ENCODE data around the gene NINL. TPM values are rescaled to one million over a fixed set of nuclear protein-coding genes. Genes with fewer than 3 reads are reported as not detected.

NINL gene
- total and polyA plus RNA-seq, 2 of the 8 experiments (the other 6 are each of a cell fraction or from before 2014, with no cell fraction given), result 15.3 to 30.0 TPM

DNA sequence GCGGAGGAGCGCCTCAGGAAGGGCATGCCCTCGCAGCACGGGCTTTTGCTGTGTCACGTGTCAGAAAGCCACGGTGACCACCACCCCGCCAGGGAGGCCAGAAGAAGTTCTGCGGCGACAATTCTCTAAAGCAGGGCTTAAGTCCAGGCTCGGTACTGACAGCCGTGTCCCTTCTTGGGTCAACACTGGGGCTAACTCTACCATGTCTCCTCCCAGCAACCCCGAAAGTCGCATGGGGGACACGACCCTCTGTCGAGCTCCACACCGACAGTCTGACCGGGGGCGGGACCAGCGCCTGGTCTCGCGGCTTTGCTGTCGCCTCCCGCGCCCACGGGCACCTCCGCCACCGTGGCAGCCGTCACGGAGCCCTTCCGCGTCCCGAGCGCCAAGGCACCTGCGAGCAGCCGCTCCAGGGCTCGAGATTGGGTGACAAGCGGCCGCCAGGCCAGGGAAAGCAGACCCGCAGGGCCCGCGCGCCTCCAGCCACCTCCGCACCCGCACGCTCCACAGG is 37.9 kb upstream of the NINL start:
- H3K23me2 ChIP-seq (ENCODE audit: low read depth, low read length), result peaks cover 15% of the 10 kb centered on the region; the same call in 1 of the 2 replicates
- H2BK20ac ChIP-seq (ENCODE audit: low read length), result no peak overlapping the region
- no peak overlapping the region for H4K5ac ChIP-seq (ENCODE audit: insufficient read length, low read depth, low read length)
- FAIRE-seq (no peak), DNase-seq (ENCODE audit: low read depth in 1 of 2, low spot score in 2 of 2) (peak; percentile 7 to 66)
- H2BK15ac ChIP-seq (ENCODE audit: low read length), result no peak overlapping the region
- no peak overlapping the region for H2AK5ac ChIP-seq (ENCODE audit: low read depth, low read length)
- H2AFZ ChIP-seq (ENCODE audit: low read length), result peak overlapping the region; percentile 20
- no peak overlapping the region for H3K14ac ChIP-seq (ENCODE audit: insufficient read length)
- ChIA-PET POLR2A (ENCODE audit: partially characterized antibody) (interaction anchor here (0.7 to 1.2 kb wide), 6 partner anchors 9 to 91 kb away, joined by 3 to 5 read pairs (median 3); no protein-coding TSS in a partner anchor), CTCF (ENCODE audit: partially characterized antibody) (interaction anchor here (1.0 to 1.1 kb wide), 2 partner anchors 55 to 153 kb away, joined by 4 to 5 read pairs; no protein-coding TSS in a partner anchor)
- peak overlapping the region; percentile 28; the same call in 1 of the 2 replicates for H2BK12ac ChIP-seq (ENCODE audit: low read depth, low read length)
- peak overlapping the region; percentile 58 to 85 (median 72) for H3K9ac ChIP-seq (replicated peaks in 1 of 4; ENCODE audit: extremely low read depth in 1 of 4, low read depth in 3 of 4, low read length in 3 of 4)
- H3K9me3 ChIP-seq (ENCODE audit: insufficient read depth in 2 of 2, low read depth in 1 of 2, low read length in 1 of 2), result no peaks in the 10 kb centered on the region
- H3K27ac ChIP-seq (ENCODE audit: low read depth, low read length), result no peak overlapping the region
- peaks cover 0 to 4% of the 10 kb centered on the region in 2 experiments for H4K20me1 ChIP-seq (replicated peaks in 1 of 2; ENCODE audit: control insufficient read depth in 1 of 2, insufficient read depth in 2 of 2, low read length in 2 of 2)
- H3K4me3 ChIP-seq (ENCODE audit: extremely low read depth in 1 of 4, insufficient read depth in 2 of 4, low read depth in 3 of 4, low read length in 4 of 4), result peak overlapping the region; percentile 52 to 76 (median 59)
- peaks cover 2% of the 10 kb centered on the region; the same call in 1 of the 2 replicates for H3K79me1 ChIP-seq (ENCODE audit: low read depth, low read length)
- H3K4me1 ChIP-seq (replicated peaks in 1 of 4; ENCODE audit: control insufficient read depth in 3 of 4, insufficient read depth in 4 of 4, low read length in 3 of 4), result peaks cover 0 to 12% (median 5%) of the 10 kb centered on the region in 4 experiments
- H3K4ac ChIP-seq (replicated peaks; ENCODE audit: insufficient read length, low read depth, low read length), result no peak overlapping the region
- H4K91ac ChIP-seq (replicated peaks; ENCODE audit: insufficient read length, low read length), result peak overlapping the region; percentile 7
- 2% methylated on average over 33 of the region's 45 CpGs; no CpG with 5 or more reads in 1 of the 2 experiments for WGBS, 2 experiments (ENCODE audit: extremely low coverage in 1 of 2, insufficient coverage in 1 of 2, insufficient read length in 1 of 2, insufficient replicate concordance in 2 of 2, low coverage in 1 of 2, low lambda C conversion rate in 2 of 2, missing lambda C conversion rate in 1 of 2)
- peak overlapping the region; percentile 86; the same call in 1 of the 2 replicates for H4K8ac ChIP-seq (ENCODE audit: extremely low read depth, insufficient read depth, low read length)
- TF ChIP-seq EZH2 (IDR thresholded peaks at IDR 0.05; ENCODE audit: low read depth, low read length, severe bottlenecking), result peak; percentile 32
- peak; percentile 41; the same call in 1 of the 2 replicates for TF ChIP-seq SUZ12 (IDR thresholded peaks at IDR 0.05; ENCODE audit: low read length)
- TF ChIP-seq, protein P1, sequence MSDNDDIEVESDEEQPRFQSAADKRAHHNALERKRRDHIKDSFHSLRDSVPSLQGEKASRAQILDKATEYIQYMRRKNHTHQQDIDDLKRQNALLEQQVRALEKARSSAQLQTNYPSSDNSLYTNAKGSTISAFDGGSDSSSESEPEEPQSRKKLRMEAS (IDR thresholded peaks at IDR 0.05), result peak; percentile 66
- TF ChIP-seq, protein P2, sequence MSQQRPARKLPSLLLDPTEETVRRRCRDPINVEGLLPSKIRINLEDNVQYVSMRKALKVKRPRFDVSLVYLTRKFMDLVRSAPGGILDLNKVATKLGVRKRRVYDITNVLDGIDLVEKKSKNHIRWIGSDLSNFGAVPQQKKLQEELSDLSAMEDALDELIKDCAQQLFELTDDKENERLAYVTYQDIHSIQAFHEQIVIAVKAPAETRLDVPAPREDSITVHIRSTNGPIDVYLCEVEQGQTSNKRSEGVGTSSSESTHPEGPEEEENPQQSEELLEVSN (IDR thresholded peaks at IDR 0.05), result 0 out of 2 replicates have a peak, but pooled peaks have one; percentile 46
- TF ChIP-seq RXRA (IDR thresholded peaks at IDR 0.05; ENCODE audit: insufficient read depth, low read depth, low read length), result no peak
- no peak overlapping the region for H3K23ac ChIP-seq (ENCODE audit: insufficient read length)
- H3K18ac ChIP-seq (ENCODE audit: extremely low read depth, low read length), result peak overlapping the region; percentile 72
- no peak overlapping the region for H2BK120ac ChIP-seq (replicated peaks; ENCODE audit: low read depth, low read length)
- 0 out of 4 replicates have a peak, but pooled peaks cover 0 to 3% of the 10 kb centered on the region in 2 experiments for H3K79me2 ChIP-seq (ENCODE audit: control insufficient read depth in 1 of 2, insufficient read depth in 2 of 2, low read length in 2 of 2)
- no peaks in the 10 kb centered on the region for H3K36me3 ChIP-seq (ENCODE audit: control insufficient read depth in 2 of 4, insufficient read depth in 4 of 4, low read length in 3 of 4)
- no peak overlapping the region for H2BK5ac ChIP-seq (ENCODE audit: low read depth, low read length)
- H3K27me3 ChIP-seq (replicated peaks in 1 of 4; ENCODE audit: control insufficient read depth in 3 of 4, extremely low read depth in 1 of 4, insufficient read depth in 3 of 4, low read length in 3 of 4), result peaks cover 0 to 15% (median 4%) of the 10 kb centered on the region in 4 experiments; a peak in 5 of 7 replicates
- peak overlapping the region; percentile 71 to 94 for H3K4me2 ChIP-seq (ENCODE audit: insufficient read depth in 1 of 2, low read depth in 2 of 2, low read length in 2 of 2)
- H3K56ac ChIP-seq (replicated peaks; ENCODE audit: insufficient read length, low read depth, low read length), result no peak overlapping the region
